SK-N-SH (cell line): ENCODE measurements around the gene CPOX.

Experiments used
- EP300 ChIP-seq, 2 experiments: IDR thresholded peaks; 2 replicates each; pipeline versions ENCODE4 v1.4.0 to v1.6.1; 2012; ENCODE audit warnings: borderline replicate concordance in 1 of 2, low read depth in 1 of 2, low read length in 1 of 2
- EZH2phosphoT487 ChIP-seq: fragments of 200-600 bp; sonication (generic); IDR thresholded peaks from 2 replicates; pipeline ENCODE4 v1.6.1; 2017; ENCODE audit warnings: low read depth, mixed run types, mild to moderate bottlenecking, antibody characterized with exemption, moderate library complexity, borderline replicate concordance
- FOXM1 ChIP-seq: IDR thresholded peaks from 2 replicates; pipeline ENCODE4 v1.4.0; 2012; ENCODE audit warnings: low read depth, mild to moderate bottlenecking
- RAD21 ChIP-seq: IDR thresholded peaks from 2 replicates; pipeline ENCODE4 v1.6.1; 2012; ENCODE audit warnings: mild to moderate bottlenecking, low read length
- RXRA ChIP-seq: IDR thresholded peaks from 2 replicates; pipeline ENCODE4 v1.4.0; 2012; ENCODE audit warnings: low read depth, mild to moderate bottlenecking, borderline replicate concordance
- SMC3 ChIP-seq: IDR thresholded peaks from 2 replicates; pipeline ENCODE4 v1.6.1; 2012; ENCODE audit warnings: low read depth, low read length, improper control_type of control experiment
- TF ChIP-seq, protein P1 (sequence below): fragments of 200-600 bp; sonication (generic); IDR thresholded peaks from 2 replicates; pipeline ENCODE4 v1.6.1; 2017; ENCODE audit warnings: antibody characterized with exemption, mild to moderate bottlenecking, moderate library complexity
- TF ChIP-seq, protein P2 (sequence below): fragments of 150-350 bp; IDR thresholded peaks from 2 replicates; pipeline ENCODE4 v1.6.1; 2017; ENCODE audit warnings: antibody characterized with exemption, low read length, low read depth, borderline replicate concordance
- TF ChIP-seq, protein P3 (sequence below): IDR thresholded peaks from 2 replicates; pipeline ENCODE4 v1.4.0; 2012; ENCODE audit warnings: low read depth
- TF ChIP-seq, protein P4 (sequence below): IDR thresholded peaks from 2 replicates; pipeline ENCODE4 v1.6.1; 2012; ENCODE audit warnings: mild to moderate bottlenecking, low read depth, low read length, moderate library complexity

DNA sequence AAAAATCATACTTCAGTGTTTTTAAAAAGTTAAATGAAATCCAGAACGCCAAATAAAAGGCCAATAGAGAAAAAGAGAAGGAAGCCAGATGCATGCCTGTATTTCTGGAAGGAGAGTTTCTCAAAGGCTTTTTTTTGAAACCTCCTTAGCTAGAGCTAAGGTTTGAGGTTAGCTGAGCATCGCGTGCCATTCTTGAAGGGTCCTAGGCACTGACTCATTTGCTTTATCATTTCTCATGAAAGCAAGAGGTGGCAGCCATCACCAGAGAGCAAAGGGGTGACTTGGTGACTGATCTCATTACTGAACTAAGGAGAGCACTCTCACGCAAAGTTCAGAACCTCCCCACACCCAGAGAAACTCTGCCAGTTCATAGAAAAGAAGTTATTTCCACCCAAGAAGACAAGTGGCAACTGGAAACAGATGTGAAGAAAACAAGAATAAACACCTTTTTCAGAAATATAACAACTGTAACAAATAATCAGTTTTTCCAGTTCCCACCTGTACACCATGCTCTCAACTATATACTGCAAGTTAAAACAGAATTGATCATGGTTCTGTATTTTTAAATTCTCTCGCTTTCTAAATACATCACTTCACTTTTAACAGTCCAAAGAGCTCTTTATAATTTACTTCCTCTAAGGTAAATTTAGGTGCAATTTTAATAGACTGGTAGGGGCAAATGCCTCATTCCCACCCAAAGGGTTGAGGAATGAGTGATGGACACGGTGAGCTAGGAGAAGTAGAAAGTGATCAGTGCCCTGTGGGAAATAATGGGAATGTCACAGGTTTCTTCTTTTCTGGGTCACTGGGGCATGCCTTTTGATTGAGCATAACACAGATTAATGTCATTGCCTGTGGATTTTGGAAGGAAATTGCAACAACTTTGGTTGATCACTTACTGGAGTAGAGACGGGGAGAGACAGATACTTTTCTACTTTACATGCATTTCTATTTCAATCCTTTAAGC, 37.0 kb downstream of the CPOX start:
- TF ChIP-seq, protein P1, sequence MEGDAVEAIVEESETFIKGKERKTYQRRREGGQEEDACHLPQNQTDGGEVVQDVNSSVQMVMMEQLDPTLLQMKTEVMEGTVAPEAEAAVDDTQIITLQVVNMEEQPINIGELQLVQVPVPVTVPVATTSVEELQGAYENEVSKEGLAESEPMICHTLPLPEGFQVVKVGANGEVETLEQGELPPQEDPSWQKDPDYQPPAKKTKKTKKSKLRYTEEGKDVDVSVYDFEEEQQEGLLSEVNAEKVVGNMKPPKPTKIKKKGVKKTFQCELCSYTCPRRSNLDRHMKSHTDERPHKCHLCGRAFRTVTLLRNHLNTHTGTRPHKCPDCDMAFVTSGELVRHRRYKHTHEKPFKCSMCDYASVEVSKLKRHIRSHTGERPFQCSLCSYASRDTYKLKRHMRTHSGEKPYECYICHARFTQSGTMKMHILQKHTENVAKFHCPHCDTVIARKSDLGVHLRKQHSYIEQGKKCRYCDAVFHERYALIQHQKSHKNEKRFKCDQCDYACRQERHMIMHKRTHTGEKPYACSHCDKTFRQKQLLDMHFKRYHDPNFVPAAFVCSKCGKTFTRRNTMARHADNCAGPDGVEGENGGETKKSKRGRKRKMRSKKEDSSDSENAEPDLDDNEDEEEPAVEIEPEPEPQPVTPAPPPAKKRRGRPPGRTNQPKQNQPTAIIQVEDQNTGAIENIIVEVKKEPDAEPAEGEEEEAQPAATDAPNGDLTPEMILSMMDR = no peak
- TF ChIP-seq EZH2phosphoT487 (no peak), RXRA (no peak), FOXM1 (no peak), RAD21 (no peak), SMC3 (no peak), EP300 (IDR thresholded peaks at IDR 0.05; ENCODE audit: borderline replicate concordance in 1 of 2, low read depth in 1 of 2, low read length in 1 of 2) (no peak)
- TF ChIP-seq, protein P2, sequence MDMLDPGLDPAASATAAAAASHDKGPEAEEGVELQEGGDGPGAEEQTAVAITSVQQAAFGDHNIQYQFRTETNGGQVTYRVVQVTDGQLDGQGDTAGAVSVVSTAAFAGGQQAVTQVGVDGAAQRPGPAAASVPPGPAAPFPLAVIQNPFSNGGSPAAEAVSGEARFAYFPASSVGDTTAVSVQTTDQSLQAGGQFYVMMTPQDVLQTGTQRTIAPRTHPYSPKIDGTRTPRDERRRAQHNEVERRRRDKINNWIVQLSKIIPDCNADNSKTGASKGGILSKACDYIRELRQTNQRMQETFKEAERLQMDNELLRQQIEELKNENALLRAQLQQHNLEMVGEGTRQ = no peak
- TF ChIP-seq, protein P3, sequence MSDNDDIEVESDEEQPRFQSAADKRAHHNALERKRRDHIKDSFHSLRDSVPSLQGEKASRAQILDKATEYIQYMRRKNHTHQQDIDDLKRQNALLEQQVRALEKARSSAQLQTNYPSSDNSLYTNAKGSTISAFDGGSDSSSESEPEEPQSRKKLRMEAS = no peak
- TF ChIP-seq, protein P4, sequence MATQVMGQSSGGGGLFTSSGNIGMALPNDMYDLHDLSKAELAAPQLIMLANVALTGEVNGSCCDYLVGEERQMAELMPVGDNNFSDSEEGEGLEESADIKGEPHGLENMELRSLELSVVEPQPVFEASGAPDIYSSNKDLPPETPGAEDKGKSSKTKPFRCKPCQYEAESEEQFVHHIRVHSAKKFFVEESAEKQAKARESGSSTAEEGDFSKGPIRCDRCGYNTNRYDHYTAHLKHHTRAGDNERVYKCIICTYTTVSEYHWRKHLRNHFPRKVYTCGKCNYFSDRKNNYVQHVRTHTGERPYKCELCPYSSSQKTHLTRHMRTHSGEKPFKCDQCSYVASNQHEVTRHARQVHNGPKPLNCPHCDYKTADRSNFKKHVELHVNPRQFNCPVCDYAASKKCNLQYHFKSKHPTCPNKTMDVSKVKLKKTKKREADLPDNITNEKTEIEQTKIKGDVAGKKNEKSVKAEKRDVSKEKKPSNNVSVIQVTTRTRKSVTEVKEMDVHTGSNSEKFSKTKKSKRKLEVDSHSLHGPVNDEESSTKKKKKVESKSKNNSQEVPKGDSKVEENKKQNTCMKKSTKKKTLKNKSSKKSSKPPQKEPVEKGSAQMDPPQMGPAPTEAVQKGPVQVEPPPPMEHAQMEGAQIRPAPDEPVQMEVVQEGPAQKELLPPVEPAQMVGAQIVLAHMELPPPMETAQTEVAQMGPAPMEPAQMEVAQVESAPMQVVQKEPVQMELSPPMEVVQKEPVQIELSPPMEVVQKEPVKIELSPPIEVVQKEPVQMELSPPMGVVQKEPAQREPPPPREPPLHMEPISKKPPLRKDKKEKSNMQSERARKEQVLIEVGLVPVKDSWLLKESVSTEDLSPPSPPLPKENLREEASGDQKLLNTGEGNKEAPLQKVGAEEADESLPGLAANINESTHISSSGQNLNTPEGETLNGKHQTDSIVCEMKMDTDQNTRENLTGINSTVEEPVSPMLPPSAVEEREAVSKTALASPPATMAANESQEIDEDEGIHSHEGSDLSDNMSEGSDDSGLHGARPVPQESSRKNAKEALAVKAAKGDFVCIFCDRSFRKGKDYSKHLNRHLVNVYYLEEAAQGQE = no peak
